Natural killer cell treated with Interleukin-12 subunit alpha and Interleukin-12 subunit beta and Interleukin-15 and Interleukin-18, amount 100 ng/mL, for 72 hours (primary cell): ENCODE results near the gene JARID2. TPM values are rescaled to one million over a fixed set of nuclear protein-coding genes. Genes with fewer than 3 reads are reported as not detected.

Experiments used
- ATAC-seq, 2 donors: fragments of 150-1000 bp; cut with Tn5 transposase in 1 of 2; sonication (Bioruptor Pico), chemical (Tn5 transposase) in 1 of 2; 2 replicates each; pipeline ENCODE4 v1.10.0; 2021
- DNase-seq: peaks from one replicate; pipeline ENCODE4 v3.0.0; 2022; ENCODE audit warnings: low spot score
- H3K27ac Mint-ChIP-seq, 2 donors: 1 replicate in 1 of 2; 2 replicates in 1 of 2; pipeline ENCODE4 v1.8.0; 2022; ENCODE audit warnings: mixed read lengths in 2 of 2, mild to moderate bottlenecking in 1 of 2, moderate library complexity in 1 of 2
- H3K27me3 Mint-ChIP-seq, 2 donors: 1 replicate in 1 of 2; 2 replicates in 1 of 2; pipeline ENCODE4 v1.8.0; 2022; ENCODE audit warnings: mixed read lengths in 2 of 2
- H3K36me3 Mint-ChIP-seq: one replicate; pipeline ENCODE4 v1.8.0; 2022; ENCODE audit warnings: mixed read lengths
- H3K4me1 Mint-ChIP-seq, 2 donors: 1 replicate in 1 of 2; 2 replicates in 1 of 2; pipeline ENCODE4 v1.8.0; 2022; ENCODE audit warnings: low read depth in 2 of 2, mixed read lengths in 2 of 2, mild to moderate bottlenecking in 1 of 2
- H3K4me3 Mint-ChIP-seq: one replicate; pipeline ENCODE4 v1.8.0; 2022; ENCODE audit warnings: mixed read lengths
- H3K9me3 Mint-ChIP-seq: 2 replicates; pipeline ENCODE4 v1.8.0; 2022; ENCODE audit warnings: mixed read lengths
- total RNA-seq, 2 donors: library from RNA; stranded (reverse); gene quantifications; one replicate each; pipeline ENCODE4 v1.2.3, GENCODE V29; 2022

JARID2 gene
- total RNA-seq, 2 donors from 2014 or later, result 28.6 to 34.9 TPM

GRCh38 chr6:15505463-15505918, 259.6 kb downstream of the JARID2 start:
- Mint-ChIP-seq H3K27ac (no peak overlapping the region), H3K4me3 (peak overlapping the region; percentile 22), H3K36me3 (peaks cover 9% of the 10 kb centered on the region), H3K9me3 (no peaks in the 10 kb centered on the region), H3K27me3 (no peaks in the 10 kb centered on the region), H3K4me1 (peaks cover 32 to 50% of the 10 kb centered on the region in 2 donors)
- peak; percentile 55 to 58 for ATAC-seq
- no peak for DNase-seq

- H3K27ac Mint-ChIP-seq, result no peak overlapping the region
- H3K4me1 Mint-ChIP-seq, result peaks cover 32 to 52% of the 10 kb centered on the region in 2 donors
- DNase-seq (no peak), ATAC-seq (no peak)
- H3K27me3 Mint-ChIP-seq, result no peaks in the 10 kb centered on the region
- H3K36me3 Mint-ChIP-seq, result peaks cover 9% of the 10 kb centered on the region
- H3K9me3 Mint-ChIP-seq, result no peaks in the 10 kb centered on the region
- no peak overlapping the region for H3K4me3 Mint-ChIP-seq
These were observed 260.2 kb downstream of the JARID2 start for GRCh38 chr6:15506066-15506465.

- no peaks in the 10 kb centered on the region for H3K27me3 Mint-ChIP-seq
- H3K4me3 Mint-ChIP-seq, result no peak overlapping the region
- H3K9me3 Mint-ChIP-seq, result no peaks in the 10 kb centered on the region
- peaks cover 32 to 53% of the 10 kb centered on the region in 2 donors for H3K4me1 Mint-ChIP-seq
- DNase-seq, result no peak
- no peak for ATAC-seq
- no peak overlapping the region for H3K27ac Mint-ChIP-seq
- H3K36me3 Mint-ChIP-seq, result peaks cover 11% of the 10 kb centered on the region
These were observed 261.4 kb downstream of the JARID2 start for GRCh38 chr6:15507221-15507620.

GRCh38 chr6:15507746-15508145, 261.9 kb downstream of the JARID2 start:
- Mint-ChIP-seq H3K4me1 (peaks cover 32 to 53% of the 10 kb centered on the region in 2 donors), H3K4me3 (no peak overlapping the region), H3K36me3 (peaks cover 14% of the 10 kb centered on the region), H3K27me3 (no peaks in the 10 kb centered on the region), H3K27ac (no peak overlapping the region), H3K9me3 (no peaks in the 10 kb centered on the region)
- no peak for ATAC-seq
- no peak for DNase-seq

- DNase-seq (no peak), ATAC-seq (no peak)
- Mint-ChIP-seq H3K27ac (peak overlapping the region in 1 of 2 donors; percentile 31), H3K4me3 (no peak overlapping the region), H3K27me3 (no peaks in the 10 kb centered on the region), H3K9me3 (no peaks in the 10 kb centered on the region), H3K4me1 (peaks cover 31 to 52% of the 10 kb centered on the region in 2 donors), H3K36me3 (peaks cover 13% of the 10 kb centered on the region)
These were observed 262.6 kb downstream of the JARID2 start for GRCh38 chr6:15508441-15508871.

GRCh38 chr6:15508931-15509330, 263.1 kb downstream of the JARID2 start:
- Mint-ChIP-seq H3K27ac (peak overlapping the region; percentile 31 to 74), H3K4me3 (no peak overlapping the region), H3K9me3 (no peaks in the 10 kb centered on the region), H3K36me3 (peaks cover 10% of the 10 kb centered on the region), H3K4me1 (peaks cover 28 to 51% of the 10 kb centered on the region in 2 donors), H3K27me3 (no peaks in the 10 kb centered on the region)
- ATAC-seq (no peak), DNase-seq (no peak)

GRCh38 chr6:15509335-15509933, 263.6 kb downstream of the JARID2 start:
- peaks cover 26 to 46% of the 10 kb centered on the region in 2 donors for H3K4me1 Mint-ChIP-seq
- DNase-seq, result no peak
- ATAC-seq, result no peak
- H3K9me3 Mint-ChIP-seq, result no peaks in the 10 kb centered on the region
- H3K27ac Mint-ChIP-seq, result peak overlapping the region in 1 of 2 donors; percentile 74
- H3K36me3 Mint-ChIP-seq, result peaks cover 10% of the 10 kb centered on the region
- H3K4me3 Mint-ChIP-seq, result no peak overlapping the region
- no peaks in the 10 kb centered on the region for H3K27me3 Mint-ChIP-seq

GRCh38 chr6:15510121-15510520, 264.3 kb downstream of the JARID2 start:
- Mint-ChIP-seq H3K27ac (peak overlapping the region in 1 of 2 donors; percentile 67), H3K27me3 (no peaks in the 10 kb centered on the region), H3K36me3 (peaks cover 10% of the 10 kb centered on the region), H3K4me3 (no peak overlapping the region), H3K4me1 (peaks cover 26 to 44% of the 10 kb centered on the region in 2 donors), H3K9me3 (no peaks in the 10 kb centered on the region)
- no peak for DNase-seq
- no peak for ATAC-seq

- H3K27ac Mint-ChIP-seq, result peak overlapping the region in 1 of 2 donors; percentile 67
- H3K4me3 Mint-ChIP-seq, result no peak overlapping the region
- H3K9me3 Mint-ChIP-seq, result no peaks in the 10 kb centered on the region
- peaks cover 10% of the 10 kb centered on the region for H3K36me3 Mint-ChIP-seq
- DNase-seq, result no peak
- no peaks in the 10 kb centered on the region for H3K27me3 Mint-ChIP-seq
- peaks cover 22 to 40% of the 10 kb centered on the region in 2 donors for H3K4me1 Mint-ChIP-seq
- ATAC-seq, result no peak
These were observed 264.8 kb downstream of the JARID2 start for GRCh38 chr6:15510536-15511247.

GRCh38 chr6:15511248-15512125, 265.6 kb downstream of the JARID2 start:
- Mint-ChIP-seq H3K9me3 (no peaks in the 10 kb centered on the region), H3K4me1 (peaks cover 17 to 32% of the 10 kb centered on the region in 2 donors), H3K27me3 (no peaks in the 10 kb centered on the region), H3K4me3 (no peak overlapping the region), H3K36me3 (peaks cover 10% of the 10 kb centered on the region), H3K27ac (peak overlapping the region; percentile 39 to 67)
- DNase-seq, result no peak
- no peak for ATAC-seq

GRCh38 chr6:15512126-15512525, 266.3 kb downstream of the JARID2 start:
- no peak overlapping the region for H3K4me3 Mint-ChIP-seq
- H3K27ac Mint-ChIP-seq, result peak overlapping the region in 1 of 2 donors; percentile 39
- DNase-seq, result no peak
- H3K36me3 Mint-ChIP-seq, result peaks cover 10% of the 10 kb centered on the region
- no peaks in the 10 kb centered on the region for H3K9me3 Mint-ChIP-seq
- peaks cover 17 to 27% of the 10 kb centered on the region in 2 donors for H3K4me1 Mint-ChIP-seq
- no peaks in the 10 kb centered on the region for H3K27me3 Mint-ChIP-seq
- no peak for ATAC-seq

GRCh38 chr6:15512721-15513120, 266.9 kb downstream of the JARID2 start:
- Mint-ChIP-seq H3K9me3 (no peaks in the 10 kb centered on the region), H3K36me3 (peaks cover 10% of the 10 kb centered on the region), H3K27me3 (no peaks in the 10 kb centered on the region), H3K27ac (peak overlapping the region in 1 of 2 donors; percentile 39), H3K4me3 (no peak overlapping the region), H3K4me1 (peaks cover 17 to 23% of the 10 kb centered on the region in 2 donors)
- DNase-seq, result no peak
- ATAC-seq, result no peak

- Mint-ChIP-seq H3K27ac (peak overlapping the region in 1 of 2 donors; percentile 47), H3K4me1 (peaks cover 17 to 24% of the 10 kb centered on the region in 2 donors), H3K9me3 (no peaks in the 10 kb centered on the region), H3K36me3 (peaks cover 10% of the 10 kb centered on the region), H3K27me3 (no peaks in the 10 kb centered on the region), H3K4me3 (no peak overlapping the region)
- no peak for DNase-seq
- ATAC-seq, result peak in 1 of 2 donors; percentile 15
These were observed 267.4 kb downstream of the JARID2 start for GRCh38 chr6:15513131-15513771.
